ENCODE measurements around the gene MSH3.

DNA sequence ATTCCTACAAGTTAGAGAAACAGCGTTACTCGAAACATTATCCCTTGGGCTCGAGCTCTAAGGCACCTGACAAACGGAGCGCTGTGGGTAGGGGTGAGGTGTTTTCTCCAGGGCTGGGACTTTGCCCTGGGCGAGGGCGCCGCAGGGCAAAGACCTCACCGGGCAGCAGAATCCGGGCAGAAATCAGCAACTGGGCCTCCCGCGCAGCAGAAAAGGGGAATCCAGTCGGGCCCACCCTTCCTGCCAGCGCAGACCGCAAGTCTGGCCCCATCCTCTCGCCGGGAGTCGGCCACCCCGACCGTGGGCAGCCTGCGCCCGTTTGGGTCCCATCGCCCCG, 430 bp upstream of the MSH3 start:
- TF ChIP-seq EP300 (IDR thresholded peaks at IDR 0.05; ENCODE audit: borderline replicate concordance) (no peak), RAD21 (IDR thresholded peaks at IDR 0.05; ENCODE audit: low read depth) (no peak), YY1 (IDR thresholded peaks at IDR 0.05; ENCODE audit: low read depth) (no peak), CEBPB (IDR thresholded peaks at IDR 0.05) (no peak), TCF12 (IDR thresholded peaks at IDR 0.05; ENCODE audit: low read depth) (no peak), MAX (IDR thresholded peaks at IDR 0.05) (no peak), TAF1 (IDR thresholded peaks at IDR 0.05; ENCODE audit: low read depth) (no peak), CREB1 (IDR thresholded peaks at IDR 0.05; ENCODE audit: low read depth) (no peak), ZBTB7A (IDR thresholded peaks at IDR 0.05; ENCODE audit: low read depth) (no peak)
- TF ChIP-seq, protein P1, sequence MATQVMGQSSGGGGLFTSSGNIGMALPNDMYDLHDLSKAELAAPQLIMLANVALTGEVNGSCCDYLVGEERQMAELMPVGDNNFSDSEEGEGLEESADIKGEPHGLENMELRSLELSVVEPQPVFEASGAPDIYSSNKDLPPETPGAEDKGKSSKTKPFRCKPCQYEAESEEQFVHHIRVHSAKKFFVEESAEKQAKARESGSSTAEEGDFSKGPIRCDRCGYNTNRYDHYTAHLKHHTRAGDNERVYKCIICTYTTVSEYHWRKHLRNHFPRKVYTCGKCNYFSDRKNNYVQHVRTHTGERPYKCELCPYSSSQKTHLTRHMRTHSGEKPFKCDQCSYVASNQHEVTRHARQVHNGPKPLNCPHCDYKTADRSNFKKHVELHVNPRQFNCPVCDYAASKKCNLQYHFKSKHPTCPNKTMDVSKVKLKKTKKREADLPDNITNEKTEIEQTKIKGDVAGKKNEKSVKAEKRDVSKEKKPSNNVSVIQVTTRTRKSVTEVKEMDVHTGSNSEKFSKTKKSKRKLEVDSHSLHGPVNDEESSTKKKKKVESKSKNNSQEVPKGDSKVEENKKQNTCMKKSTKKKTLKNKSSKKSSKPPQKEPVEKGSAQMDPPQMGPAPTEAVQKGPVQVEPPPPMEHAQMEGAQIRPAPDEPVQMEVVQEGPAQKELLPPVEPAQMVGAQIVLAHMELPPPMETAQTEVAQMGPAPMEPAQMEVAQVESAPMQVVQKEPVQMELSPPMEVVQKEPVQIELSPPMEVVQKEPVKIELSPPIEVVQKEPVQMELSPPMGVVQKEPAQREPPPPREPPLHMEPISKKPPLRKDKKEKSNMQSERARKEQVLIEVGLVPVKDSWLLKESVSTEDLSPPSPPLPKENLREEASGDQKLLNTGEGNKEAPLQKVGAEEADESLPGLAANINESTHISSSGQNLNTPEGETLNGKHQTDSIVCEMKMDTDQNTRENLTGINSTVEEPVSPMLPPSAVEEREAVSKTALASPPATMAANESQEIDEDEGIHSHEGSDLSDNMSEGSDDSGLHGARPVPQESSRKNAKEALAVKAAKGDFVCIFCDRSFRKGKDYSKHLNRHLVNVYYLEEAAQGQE (IDR thresholded peaks at IDR 0.05; ENCODE audit: low read depth) = no peak
